Fibroblast of lung (primary cell): ENCODE measurements around the gene CCT8. TPM values are rescaled to one million over a fixed set of nuclear protein-coding genes. Genes with fewer than 3 reads are reported as not detected.

ENCODE experiments used
- DNase-seq, 2 donors: peaks; one replicate each; pipeline versions ENCODE4 v3.0.0 to v3.0.0-alpha.2; 2010; ENCODE audit warnings: low read depth in 2 of 2
- H2AFZ ChIP-seq: 2 replicates; pipeline ENCODE4 v1.5.1; 2012; ENCODE audit warnings: low read length, control low read depth, inconsistent platforms
- H3K27ac ChIP-seq: 2 replicates; pipeline ENCODE4 v1.5.1; 2011; ENCODE audit warnings: low read length, control low read depth; ENCODE audit not compliant: insufficient read depth
- H3K27me3 ChIP-seq: 2 replicates; pipeline ENCODE4 v1.5.1; 2011; ENCODE audit warnings: mild to moderate bottlenecking, low read length; ENCODE audit not compliant: control insufficient read depth, insufficient read depth
- H3K36me3 ChIP-seq: 2 replicates; pipeline ENCODE4 v1.5.1; 2011; ENCODE audit warnings: low read length; ENCODE audit not compliant: control insufficient read depth, insufficient read depth
- H3K4me1 ChIP-seq: 2 replicates; pipeline ENCODE4 v1.5.1; 2011; ENCODE audit warnings: low read length; ENCODE audit not compliant: control insufficient read depth, insufficient read depth; ENCODE audit errors: extremely low read depth
- H3K4me2 ChIP-seq: 2 replicates; pipeline ENCODE4 v1.5.1; 2011; ENCODE audit warnings: low read length, control low read depth; ENCODE audit not compliant: insufficient read depth; ENCODE audit errors: extremely low read depth
- H3K4me3 ChIP-seq, 4 experiments: fragments of 200-600 bp in 1 of 4; sonication (generic) in 1 of 4; replicated peaks in 1 of 4; 2 replicates each; pipeline ENCODE4 v1.5.1; 2011 to 2016; ENCODE audit warnings: low read length in 4 of 4, low read depth in 3 of 4, mild to moderate bottlenecking in 3 of 4, control low read depth in 2 of 4, inconsistent platforms in 1 of 4, mixed read lengths in 1 of 4; ENCODE audit not compliant: insufficient read depth in 1 of 4; ENCODE audit errors: control extremely low read depth in 1 of 4
- H3K79me2 ChIP-seq: 2 replicates; pipeline ENCODE4 v1.5.1; 2012; ENCODE audit warnings: mild to moderate bottlenecking, low read length, inconsistent platforms; ENCODE audit not compliant: control insufficient read depth, insufficient read depth
- H3K9ac ChIP-seq: 2 replicates; pipeline ENCODE4 v1.5.1; 2011; ENCODE audit warnings: mild to moderate bottlenecking, low read length, control low read depth; ENCODE audit not compliant: insufficient read depth
- H3K9me3 ChIP-seq: 2 replicates; pipeline ENCODE4 v1.5.1; 2012; ENCODE audit warnings: low read depth, low read length; ENCODE audit not compliant: control insufficient read depth, insufficient read depth
- H4K20me1 ChIP-seq: 2 replicates; pipeline ENCODE4 v1.5.1; 2011; ENCODE audit warnings: low read length; ENCODE audit not compliant: control insufficient read depth, insufficient read depth; ENCODE audit errors: extremely low read depth
- CTCF ChIP-seq, 2 donors: IDR thresholded peaks in 1 of 2; conservative IDR thresholded peaks in 1 of 2; 1 replicate in 1 of 2; 2 replicates in 1 of 2; pipeline ENCODE4 v1.5.1; 2011 to 2012; ENCODE audit warnings: low read length in 2 of 2, control low read depth in 1 of 2, inconsistent platforms in 1 of 2, low read depth in 1 of 2, mild to moderate bottlenecking in 1 of 2
- EZH2 ChIP-seq: IDR thresholded peaks from 2 replicates; pipeline ENCODE4 v1.5.1; 2012; ENCODE audit warnings: low read length, control low read depth, mild to moderate bottlenecking; ENCODE audit errors: missing control alignments
- polyA plus RNA-seq, 2 donors: library from polyadenylated mRNA; depleted of rRNA in 1 of 2; stranded (reverse) in 1 of 2; unstranded in 1 of 2; fragments of >200 nt; gene quantifications; 2 replicates each; pipeline ENCODE4 v1.2.1, GENCODE V29; 2011 to 2012; ENCODE audit warnings: missing spikeins in 1 of 2
- total RNA-seq: library from RNA; depleted of rRNA; stranded (reverse); fragments of >200 nt; gene quantifications from 2 replicates; pipeline ENCODE4 v1.2.1, GENCODE V29; 2014

CCT8 gene
- total and polyA plus RNA-seq, 2 donors (not counting 1 experiment from before 2014, with no cell fraction given), result 207 to 209 TPM

DNA sequence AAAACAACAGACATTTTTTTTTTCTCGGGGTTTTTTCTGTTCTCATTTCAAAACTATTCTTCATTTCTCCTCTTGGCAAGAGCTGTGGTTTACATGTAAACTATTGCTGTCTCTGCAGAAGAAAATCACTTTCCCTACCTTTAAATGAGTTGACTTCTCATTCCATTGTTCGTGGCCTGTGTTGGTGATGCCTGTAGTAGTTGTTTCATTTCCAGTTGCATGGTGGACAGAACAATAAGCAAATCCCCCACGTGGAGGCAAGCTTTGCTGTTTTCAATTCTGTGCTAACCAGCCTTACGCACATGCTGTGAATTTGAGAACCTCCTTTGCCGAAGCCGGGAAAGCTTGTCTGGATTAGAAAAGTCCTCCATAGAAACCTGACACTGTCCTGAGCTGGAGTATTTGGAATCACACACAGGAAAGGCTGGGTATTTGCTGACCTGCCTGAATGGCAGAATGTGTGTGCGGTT is 30.8 kb upstream of the CCT8 start:
- H4K20me1 ChIP-seq, result no peaks in the 10 kb centered on the region
- no peak for TF ChIP-seq CTCF (conservative IDR thresholded peaks at IDR 0.05 in 1 of 2, IDR thresholded peaks at IDR 0.05 in 1 of 2; ENCODE audit: low read depth in 1 of 2, low read length in 2 of 2)
- no peak for TF ChIP-seq EZH2
- no peak overlapping the region for H3K27ac ChIP-seq
- H3K4me2 ChIP-seq, result no peak overlapping the region
- H2AFZ ChIP-seq, result no peak overlapping the region
- no peaks in the 10 kb centered on the region for H3K79me2 ChIP-seq
- peak in 1 of 2 donors; percentile 47 for DNase-seq
- no peak overlapping the region for H3K9ac ChIP-seq
- H3K27me3 ChIP-seq, result no peaks in the 10 kb centered on the region
- H3K9me3 ChIP-seq, result no peaks in the 10 kb centered on the region
- no peak overlapping the region for H3K4me3 ChIP-seq
- H3K4me1 ChIP-seq, result no peaks in the 10 kb centered on the region
- H3K36me3 ChIP-seq, result no peaks in the 10 kb centered on the region

- Histone ChIP-seq H4K20me1 (no peaks in the 10 kb centered on the region), H3K9me3 (no peaks in the 10 kb centered on the region), H3K4me2 (no peak overlapping the region), H3K9ac (no peak overlapping the region), H3K36me3 (no peaks in the 10 kb centered on the region), H3K27me3 (no peaks in the 10 kb centered on the region), H3K4me1 (no peaks in the 10 kb centered on the region), H3K4me3 (no peak overlapping the region), H2AFZ (no peak overlapping the region), H3K79me2 (no peaks in the 10 kb centered on the region), H3K27ac (no peak overlapping the region)
- DNase-seq, result peak; percentile 27 to 67
- no peak for TF ChIP-seq CTCF (conservative IDR thresholded peaks at IDR 0.05 in 1 of 2, IDR thresholded peaks at IDR 0.05 in 1 of 2; ENCODE audit: low read depth in 1 of 2, low read length in 2 of 2)
- TF ChIP-seq EZH2, result no peak
Measured at GRCh38 chr21:29102791-29103257, 29.4 kb upstream of the CCT8 start.

DNA sequence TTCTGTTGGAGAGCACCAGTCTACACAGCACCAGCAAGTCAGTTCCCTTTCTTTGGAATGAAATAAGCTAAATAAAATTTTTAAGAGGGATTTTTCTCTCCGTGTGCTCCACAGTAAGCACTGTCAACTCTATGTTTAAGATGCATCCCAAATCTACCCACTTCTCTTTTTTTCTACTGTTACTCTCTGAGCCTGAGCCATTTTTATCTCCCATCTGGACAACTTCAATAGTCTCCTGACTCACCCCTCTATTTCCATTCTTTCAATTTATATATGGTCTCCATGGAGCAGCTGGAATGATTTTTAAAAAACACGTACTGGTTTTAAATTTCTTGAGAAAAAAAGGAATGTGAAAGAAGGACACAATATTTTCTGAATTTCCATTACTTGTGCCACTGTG is 24.7 kb upstream of the CCT8 start:
- Histone ChIP-seq H3K4me2 (no peak overlapping the region), H3K4me1 (no peaks in the 10 kb centered on the region), H3K36me3 (no peaks in the 10 kb centered on the region), H3K79me2 (no peaks in the 10 kb centered on the region), H3K27ac (no peak overlapping the region), H3K9me3 (no peaks in the 10 kb centered on the region), H4K20me1 (no peaks in the 10 kb centered on the region), H3K4me3 (no peak overlapping the region), H3K27me3 (no peaks in the 10 kb centered on the region), H2AFZ (no peak overlapping the region), H3K9ac (no peak overlapping the region)
- TF ChIP-seq CTCF (conservative IDR thresholded peaks at IDR 0.05 in 1 of 2, IDR thresholded peaks at IDR 0.05 in 1 of 2; ENCODE audit: low read depth in 1 of 2, low read length in 2 of 2), result no peak
- DNase-seq, result no peak
